HG02970 (cell line): ENCODE results near the gene C8G.

ENCODE experiments used
- ATAC-seq: cut with Tn5 transposase; IDR thresholded peaks from one replicate; pipeline ENCODE4 v1.9.1; 2021; ENCODE audit warnings: mild to moderate bottlenecking, moderate library complexity, moderate number of reproducible peaks; ENCODE audit not compliant: unreplicated experiment, low FRiP score

The C8G gene

GRCh38 chr9:136964171-136964689 is 19.2 kb downstream of the C8G start:
- ATAC-seq = no peak

DNA sequence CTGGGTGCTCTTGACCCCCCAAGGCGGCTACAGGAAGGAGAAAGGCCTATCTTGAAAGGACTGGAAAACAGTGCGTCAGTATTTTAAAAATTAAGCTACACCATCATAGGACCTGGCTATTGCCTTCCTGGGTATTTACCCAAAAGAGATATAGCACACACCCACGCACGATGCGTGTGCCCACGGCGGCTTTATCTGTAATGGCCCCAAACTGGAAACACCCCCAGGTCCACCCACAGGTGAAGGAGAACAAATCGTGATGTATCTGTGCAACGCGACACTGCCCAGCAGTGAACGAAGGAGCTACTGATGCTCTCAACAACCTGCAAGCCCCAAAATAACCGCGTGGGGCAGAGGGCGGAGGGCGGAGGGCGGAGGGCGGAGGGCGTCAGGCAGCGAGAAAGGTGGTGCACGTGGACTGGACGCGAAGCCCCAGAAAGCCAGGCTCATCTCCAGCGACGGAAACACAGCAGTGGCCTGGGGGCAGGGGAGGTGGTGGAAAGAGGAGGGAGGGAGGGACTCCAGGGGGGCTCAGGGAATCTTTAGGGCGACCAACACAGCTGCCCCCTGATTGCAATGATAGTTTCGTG is 19.9 kb downstream of the C8G start:
- ATAC-seq = no peak

GRCh38 chr9:136965771-136966484 is 20.9 kb downstream of the C8G start:
- ATAC-seq = no peak

- no peak for ATAC-seq
Measured at GRCh38 chr9:136968333-136969127, 23.5 kb downstream of the C8G start.

- ATAC-seq = no peak
Measured at GRCh38 chr9:136969150-136969549, 24.1 kb downstream of the C8G start.

DNA sequence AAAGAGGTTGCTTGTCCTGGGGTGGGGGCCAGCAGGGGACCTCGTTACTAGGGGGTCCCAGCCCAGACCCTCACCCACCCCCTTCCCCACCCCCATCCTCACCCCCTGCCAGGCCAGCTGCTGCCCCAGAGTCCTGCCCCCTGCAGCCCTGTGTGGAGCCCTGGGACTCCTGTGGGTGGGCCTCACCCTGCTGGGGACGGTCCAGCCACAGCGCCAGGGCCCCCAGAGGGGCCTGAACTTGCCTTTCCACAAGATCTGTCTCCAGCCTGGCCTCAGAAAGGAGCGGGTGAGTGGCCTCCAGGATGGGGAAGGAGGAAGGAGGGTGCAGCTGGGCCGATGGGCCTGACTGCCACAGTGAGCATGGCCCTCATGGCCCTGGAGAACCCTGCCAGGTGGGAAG is 24.7 kb downstream of the C8G start:
- ATAC-seq = no peak

- ATAC-seq = no peak
Measured at GRCh38 chr9:136970361-136970760, 25.3 kb downstream of the C8G start.

DNA sequence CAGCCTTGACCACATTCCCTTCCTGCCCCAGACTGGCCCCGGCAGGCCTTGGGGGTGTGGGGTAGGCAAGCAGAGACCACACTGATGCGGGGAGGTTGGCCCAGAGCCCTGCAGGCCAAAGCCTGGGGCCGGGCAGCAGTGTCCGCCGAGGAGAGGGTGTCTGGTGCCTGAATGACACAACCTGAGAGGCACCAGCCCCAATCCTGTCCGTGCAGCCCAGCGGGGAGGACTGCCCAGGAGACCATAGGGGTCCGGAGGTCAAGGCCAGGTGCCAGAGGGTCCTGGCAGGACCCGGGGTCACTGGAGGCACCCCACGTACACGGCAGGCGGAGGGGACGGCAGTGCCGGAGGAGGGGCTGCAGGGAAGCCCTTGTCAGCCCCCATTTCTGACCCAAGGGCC is 26.7 kb downstream of the C8G start:
- ATAC-seq = no peak

DNA sequence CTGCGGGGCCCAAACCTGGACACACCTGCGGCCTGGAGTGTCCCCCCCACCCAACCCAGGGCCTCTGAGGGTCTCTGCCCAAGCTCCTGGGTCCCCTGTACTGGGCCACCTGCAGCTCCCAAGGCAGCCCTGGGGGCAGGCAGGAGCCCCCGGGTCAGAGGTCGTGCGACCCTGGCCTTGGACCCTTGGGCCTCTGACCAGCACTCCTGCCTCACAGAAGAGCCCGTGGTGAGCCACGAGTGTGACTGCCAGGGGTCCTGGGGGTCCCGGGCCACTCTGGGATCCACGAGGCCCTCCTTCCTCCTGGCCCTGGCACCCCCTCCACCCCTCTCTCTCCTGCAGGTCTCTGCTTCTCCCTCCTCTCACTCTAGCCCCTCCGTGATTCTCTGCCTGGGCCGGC is 27.3 kb downstream of the C8G start:
- ATAC-seq = no peak

DNA sequence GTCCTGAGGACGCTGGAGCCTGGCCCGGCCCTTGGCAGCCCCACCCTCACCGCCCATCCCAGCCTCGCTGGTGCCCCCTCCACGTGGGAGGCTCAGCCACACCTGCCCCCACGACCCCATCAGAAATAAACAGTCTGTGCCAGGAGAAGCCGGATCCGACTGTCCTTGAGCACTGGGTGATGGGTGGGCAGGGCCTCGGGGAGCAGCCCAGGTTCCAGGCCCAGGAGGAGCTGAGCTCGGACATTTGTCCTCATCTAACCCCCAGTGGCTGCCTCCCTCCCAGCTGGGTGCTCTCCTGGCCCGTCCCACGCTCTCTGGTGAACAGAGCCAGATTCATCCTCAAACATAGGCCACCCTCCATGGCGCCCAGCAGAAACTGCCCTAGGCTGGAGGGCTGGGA is 27.7 kb downstream of the C8G start:
- no peak for ATAC-seq

- ATAC-seq = no peak
Measured at GRCh38 chr9:136973618-136974617, 28.9 kb downstream of the C8G start.

DNA sequence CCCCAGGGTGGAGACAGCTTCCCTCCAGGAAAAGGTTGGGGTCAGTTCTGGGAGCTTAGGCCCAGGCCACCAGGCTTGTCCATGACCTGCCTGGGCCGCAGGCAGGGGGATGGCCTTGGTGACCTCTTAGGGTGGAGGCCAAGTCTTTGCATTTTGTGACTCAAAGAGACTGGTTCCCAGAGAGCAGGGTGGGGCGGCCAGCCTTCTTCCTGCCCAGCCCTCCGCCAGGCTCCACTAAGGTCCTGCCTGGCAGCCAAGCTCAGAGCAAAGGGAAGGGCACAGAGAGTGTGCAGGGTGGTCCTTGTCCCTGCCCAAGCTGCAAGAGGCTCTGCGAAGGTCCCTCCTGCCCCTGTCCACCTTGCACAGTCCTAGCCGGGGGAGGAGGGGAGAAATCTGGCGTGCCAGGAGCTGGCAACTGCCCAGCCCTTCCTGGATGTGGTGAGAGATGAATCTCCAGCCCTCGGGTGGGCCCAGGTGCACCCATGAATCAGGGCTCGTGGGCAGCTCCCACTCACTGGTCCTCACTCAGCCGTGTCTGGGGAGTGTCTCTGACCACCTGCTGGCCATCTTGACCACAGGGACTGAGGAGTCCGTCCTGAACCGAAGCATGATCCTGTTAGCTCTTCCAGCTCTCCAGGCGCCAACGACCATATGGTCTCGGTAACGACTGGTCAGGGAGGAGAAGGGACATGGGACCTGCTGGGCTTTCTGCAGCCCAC is 29.9 kb downstream of the C8G start:
- ATAC-seq = no peak

GRCh38 chr9:136975644-136976043 is 30.6 kb downstream of the C8G start:
- no peak for ATAC-seq

- no peak for ATAC-seq
Measured at GRCh38 chr9:136977223-136977622, 32.2 kb downstream of the C8G start, which contains the start of gene PTGDS. PTGDS (plus strand) TSS chr9:136977504; CDS start chr9:136977579, 75 bp downstream.

- no peak for ATAC-seq
Measured at GRCh38 chr9:136977649-136978072, 32.6 kb downstream of the C8G start.

DNA sequence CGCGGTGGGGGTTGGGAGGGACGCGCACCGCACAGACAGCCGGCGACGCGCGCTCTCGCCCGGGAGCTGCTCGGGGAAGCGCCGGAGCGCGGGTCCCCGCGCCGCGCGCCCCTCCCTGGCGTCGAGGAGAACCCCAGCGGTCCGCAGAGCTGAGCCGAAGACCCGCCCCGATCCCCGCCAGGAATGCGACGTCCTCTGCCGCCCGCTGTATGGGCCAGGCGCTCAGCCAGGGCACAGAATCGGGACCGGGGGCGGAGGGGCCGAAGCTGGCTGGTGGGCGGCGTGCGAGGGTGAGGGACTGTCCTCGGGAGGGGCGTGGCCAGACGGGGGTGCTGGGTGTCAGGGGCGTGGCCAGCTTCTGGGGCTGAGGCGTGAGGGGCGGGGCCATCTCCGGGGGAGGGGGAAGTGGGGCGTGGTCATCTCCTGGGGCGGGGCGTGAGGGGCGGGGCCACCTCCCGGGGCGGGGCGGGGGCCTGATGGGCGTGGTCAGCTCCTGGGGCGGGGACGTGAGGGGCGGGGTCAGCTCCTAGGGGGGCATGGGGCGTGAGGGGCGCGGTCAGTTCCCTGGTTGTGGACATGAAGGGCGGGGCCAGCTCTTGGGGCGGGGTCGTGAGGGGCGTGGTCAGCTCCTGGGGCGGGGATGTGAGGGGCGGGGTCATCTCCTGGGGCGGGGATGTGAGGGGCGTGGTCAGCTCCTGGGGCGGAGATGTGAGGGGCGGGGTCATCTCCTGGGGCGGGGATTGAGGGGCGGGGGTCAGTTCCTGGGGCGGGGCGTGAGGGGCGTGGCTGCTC is 33.2 kb downstream of the C8G start:
- no peak for ATAC-seq

- no peak for ATAC-seq
Measured at GRCh38 chr9:136978865-136979544, 34.0 kb downstream of the C8G start.
